Transverse colon (tissue), 3 donors: ENCODE results near the gene RASSF3.

ENCODE experiments used
- EP300 ChIP-seq: sonication (generic); formaldehyde crosslinking; IDR thresholded peaks from one replicate; pipeline ENCODE4 v1.6.1; 2017; ENCODE audit warnings: antibody characterized with exemption, low read depth
- POLR2A ChIP-seq: fragments of 450-650 bp; IDR thresholded peaks from one replicate; pipeline ENCODE4 v1.6.1; 2016; ENCODE audit warnings: antibody characterized with exemption, mild to moderate bottlenecking, moderate library complexity
- TF ChIP-seq, protein P1 (sequence below), 5 experiments: fragments of 200-600 bp in 3 of 5; fragments of 450-650 bp in 2 of 5; sonication (generic) in 3 of 5; IDR thresholded peaks; 1 replicate in 2 of 5; 2 replicates in 3 of 5; pipeline ENCODE4 v1.5.1; 2016 to 2017; ENCODE audit warnings: antibody characterized with exemption in 5 of 5, inconsistent platforms in 3 of 5, mild to moderate bottlenecking in 2 of 5, moderate library complexity in 1 of 5

DNA sequence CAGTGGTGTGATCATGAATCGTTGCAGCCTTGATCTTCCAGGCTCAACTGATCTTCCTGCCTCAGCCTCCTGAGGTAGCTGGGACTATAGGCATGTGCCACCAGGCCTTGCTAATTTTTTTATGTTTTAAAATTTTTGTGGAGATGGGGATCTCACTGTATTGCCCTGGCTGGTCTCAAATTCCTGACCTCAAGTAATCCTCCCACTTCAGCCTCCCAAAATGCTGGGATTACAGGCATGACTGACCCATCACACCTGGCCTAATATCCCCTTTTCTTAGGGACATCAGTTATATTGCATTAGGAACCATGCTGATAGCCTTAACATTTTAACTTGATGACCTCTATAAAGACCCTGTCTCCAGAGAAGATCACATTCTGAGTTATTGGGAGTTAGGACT lies 42.8 kb downstream of the RASSF3 start:
- TF ChIP-seq EP300, result no peak
- TF ChIP-seq, protein P1, sequence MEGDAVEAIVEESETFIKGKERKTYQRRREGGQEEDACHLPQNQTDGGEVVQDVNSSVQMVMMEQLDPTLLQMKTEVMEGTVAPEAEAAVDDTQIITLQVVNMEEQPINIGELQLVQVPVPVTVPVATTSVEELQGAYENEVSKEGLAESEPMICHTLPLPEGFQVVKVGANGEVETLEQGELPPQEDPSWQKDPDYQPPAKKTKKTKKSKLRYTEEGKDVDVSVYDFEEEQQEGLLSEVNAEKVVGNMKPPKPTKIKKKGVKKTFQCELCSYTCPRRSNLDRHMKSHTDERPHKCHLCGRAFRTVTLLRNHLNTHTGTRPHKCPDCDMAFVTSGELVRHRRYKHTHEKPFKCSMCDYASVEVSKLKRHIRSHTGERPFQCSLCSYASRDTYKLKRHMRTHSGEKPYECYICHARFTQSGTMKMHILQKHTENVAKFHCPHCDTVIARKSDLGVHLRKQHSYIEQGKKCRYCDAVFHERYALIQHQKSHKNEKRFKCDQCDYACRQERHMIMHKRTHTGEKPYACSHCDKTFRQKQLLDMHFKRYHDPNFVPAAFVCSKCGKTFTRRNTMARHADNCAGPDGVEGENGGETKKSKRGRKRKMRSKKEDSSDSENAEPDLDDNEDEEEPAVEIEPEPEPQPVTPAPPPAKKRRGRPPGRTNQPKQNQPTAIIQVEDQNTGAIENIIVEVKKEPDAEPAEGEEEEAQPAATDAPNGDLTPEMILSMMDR (IDR thresholded peaks at IDR 0.05), result no peak
- no peak for TF ChIP-seq POLR2A
